GM10266 (cell line): Measurements from ENCODE around the gene IGSF3.
A peak's percentile ranks its signal among the peaks of the same experiment; 100 is the strongest.

ENCODE experiments used
- DNase-seq: peaks from one replicate; pipeline ENCODE4 v3.0.0; 2012; ENCODE audit errors: extremely low spot score
- TF ChIP-seq, protein P1 (sequence below): IDR thresholded peaks from 2 replicates; pipeline ENCODE4 v1.5.1; 2012; ENCODE audit warnings: mild to moderate bottlenecking, low read depth; ENCODE audit not compliant: control insufficient read depth, insufficient read depth; ENCODE audit errors: missing control alignments

Gene IGSF3

GRCh38 chr1:116572771-116573430 lies 94.6 kb downstream of the IGSF3 start:
- DNase-seq: no peak
- TF ChIP-seq, protein P1, sequence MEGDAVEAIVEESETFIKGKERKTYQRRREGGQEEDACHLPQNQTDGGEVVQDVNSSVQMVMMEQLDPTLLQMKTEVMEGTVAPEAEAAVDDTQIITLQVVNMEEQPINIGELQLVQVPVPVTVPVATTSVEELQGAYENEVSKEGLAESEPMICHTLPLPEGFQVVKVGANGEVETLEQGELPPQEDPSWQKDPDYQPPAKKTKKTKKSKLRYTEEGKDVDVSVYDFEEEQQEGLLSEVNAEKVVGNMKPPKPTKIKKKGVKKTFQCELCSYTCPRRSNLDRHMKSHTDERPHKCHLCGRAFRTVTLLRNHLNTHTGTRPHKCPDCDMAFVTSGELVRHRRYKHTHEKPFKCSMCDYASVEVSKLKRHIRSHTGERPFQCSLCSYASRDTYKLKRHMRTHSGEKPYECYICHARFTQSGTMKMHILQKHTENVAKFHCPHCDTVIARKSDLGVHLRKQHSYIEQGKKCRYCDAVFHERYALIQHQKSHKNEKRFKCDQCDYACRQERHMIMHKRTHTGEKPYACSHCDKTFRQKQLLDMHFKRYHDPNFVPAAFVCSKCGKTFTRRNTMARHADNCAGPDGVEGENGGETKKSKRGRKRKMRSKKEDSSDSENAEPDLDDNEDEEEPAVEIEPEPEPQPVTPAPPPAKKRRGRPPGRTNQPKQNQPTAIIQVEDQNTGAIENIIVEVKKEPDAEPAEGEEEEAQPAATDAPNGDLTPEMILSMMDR: no peak

DNA sequence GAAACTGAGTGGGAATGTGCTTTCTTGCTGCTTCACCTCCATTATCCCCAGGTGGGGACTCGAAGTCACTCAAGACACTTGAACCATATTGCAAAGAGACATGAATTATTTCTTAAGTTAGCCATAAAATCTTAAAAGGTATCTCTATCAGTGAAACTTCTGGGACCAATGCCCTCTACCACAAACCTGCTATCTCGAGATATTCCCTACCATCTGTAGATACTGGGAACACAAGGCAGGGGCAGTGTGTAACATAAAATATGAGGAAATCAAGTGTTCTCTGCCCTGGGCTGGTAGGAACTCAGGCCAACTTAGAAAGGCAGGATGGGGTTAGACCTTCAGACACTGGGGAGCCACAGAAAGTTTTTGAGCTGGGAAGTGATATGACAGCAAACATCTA lies 95.4 kb downstream of the IGSF3 start:
- TF ChIP-seq, protein P1: no peak
- no peak for DNase-seq

GRCh38 chr1:116571215-116571919 lies 96.2 kb downstream of the IGSF3 start:
- TF ChIP-seq, protein P1: no peak
- no peak for DNase-seq

DNA sequence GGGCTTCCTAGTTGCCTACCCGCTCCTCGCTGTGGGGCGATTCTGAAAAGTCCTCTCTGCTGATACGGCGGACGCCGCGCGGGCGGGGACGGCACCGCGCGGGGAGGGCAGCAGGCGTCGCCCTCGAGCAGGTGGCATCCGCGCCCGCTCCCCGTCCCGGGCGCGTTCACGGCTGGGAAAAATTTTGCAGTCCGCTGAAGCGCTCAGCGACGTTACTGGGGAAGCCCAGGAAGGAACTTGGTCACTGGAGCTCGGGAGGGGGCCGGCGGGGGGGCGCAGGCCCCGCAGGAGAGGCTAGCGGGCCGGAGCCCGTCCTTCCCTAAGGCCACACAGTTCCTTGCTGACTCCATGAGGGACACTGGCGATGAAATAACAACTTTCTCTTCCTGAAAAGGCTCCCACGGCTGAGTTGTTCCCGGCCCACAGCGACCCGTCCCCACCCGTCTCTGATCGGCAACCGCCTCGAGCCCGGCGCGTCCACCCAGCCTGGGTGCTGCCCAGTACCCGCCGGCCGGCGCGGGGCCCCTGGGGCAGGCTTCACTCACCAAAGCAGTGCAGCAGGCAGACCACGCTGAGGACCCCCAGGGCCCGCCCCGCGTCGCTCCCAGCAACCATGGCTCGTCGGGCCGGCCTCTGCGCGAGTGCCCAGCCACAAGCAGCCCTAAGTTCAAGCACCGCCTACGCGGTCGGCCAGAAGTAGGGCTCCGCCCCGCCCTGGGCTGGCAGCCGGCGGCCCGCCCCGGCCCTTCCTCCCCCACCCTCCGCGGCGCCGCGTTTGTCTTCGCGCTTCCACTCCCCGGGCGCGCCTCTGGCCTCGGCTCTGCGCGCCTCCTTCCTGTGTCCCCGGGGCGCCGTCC lies 96.9 kb downstream of the IGSF3 start, which contains the start of gene CD58:
Gene CD58 (minus strand): TSS at position 669 of the 857 bp plus-strand sequence. CDS start 54 bp downstream, at position 615.
- peak; percentile 89 for DNase-seq
- TF ChIP-seq, protein P1: peak; percentile 85

DNA sequence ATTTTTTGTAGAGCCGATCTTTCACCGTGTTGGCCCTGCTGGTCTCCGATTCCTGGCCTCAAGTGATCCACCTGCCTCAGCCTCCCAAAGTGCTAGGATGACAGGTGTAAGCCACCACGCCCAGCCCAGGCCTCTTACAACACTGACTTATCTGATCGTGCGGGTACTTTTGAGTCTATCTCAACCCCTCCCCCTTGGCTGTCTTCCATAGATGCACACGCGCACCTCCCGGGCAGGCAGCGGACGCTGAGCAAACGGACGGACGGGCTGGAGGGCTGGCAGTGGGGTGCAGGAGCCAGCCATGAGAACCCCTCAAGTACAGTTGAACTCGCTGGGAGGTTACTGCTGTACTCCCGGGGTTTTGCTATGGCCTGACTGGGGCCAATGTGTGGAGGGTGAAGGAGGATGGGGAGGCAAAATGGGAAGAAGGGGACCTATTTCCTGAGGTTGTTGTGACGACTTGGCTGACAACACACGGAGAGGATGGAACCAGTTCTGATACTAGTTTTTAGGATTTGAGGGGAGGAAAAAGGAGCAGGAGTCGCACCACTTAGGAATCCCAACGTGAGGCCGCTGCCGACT lies 97.7 kb downstream of the IGSF3 start:
- TF ChIP-seq, protein P1: no peak
- DNase-seq: no peak

GRCh38 chr1:116569381-116569670 lies 98.2 kb downstream of the IGSF3 start:
- TF ChIP-seq, protein P1: no peak
- DNase-seq: no peak
